ENCODE results near the gene WDR45B. TPM values are rescaled to one million over a fixed set of nuclear protein-coding genes. Genes with fewer than 3 reads are reported as not detected.

The WDR45B gene
- total and polyA plus RNA-seq, 7 donors, result 21.4 to 62.7 (median 32.6) TPM

- TF ChIP-seq CTCF (IDR thresholded peaks at IDR 0.05), result no peak
Measured at GRCh38 chr17:82649501-82650261, 1.4 kb upstream of the WDR45B start.

GRCh38 chr17:82648742-82649331 lies 593 bp upstream of the WDR45B start:
- H3K4me1 ChIP-seq, result peaks cover 16% of the 10 kb centered on the region
- intact Hi-C loops (cut with DNase I), result no loop called here
- ATAC-seq (peak; percentile 20 to 42 (median 36)), DNase-seq (peak; percentile 66 to 87)
- peak overlapping the region; percentile 63 for H3K27ac ChIP-seq
- peaks cover 0 to 9% of the 10 kb centered on the region in 2 donors for H3K36me3 ChIP-seq (ENCODE audit: insufficient read depth in 1 of 2, low read depth in 1 of 2)
- H3K4me3 ChIP-seq, result peak overlapping the region; percentile 61
- WGBS, 3 donors, result 7 to 13% (median 11%) methylated on average over 18 to 20 of the region's 37 CpGs
- H3K9me3 ChIP-seq, result no peaks in the 10 kb centered on the region
- no peaks in the 10 kb centered on the region for H3K27me3 ChIP-seq (ENCODE audit: insufficient read depth in 3 of 3, low read length in 2 of 3)
- no peak for TF ChIP-seq CTCF (IDR thresholded peaks at IDR 0.05)

More at GRCh38 chr17:82649501-82650261, 1.4 kb upstream of the WDR45B start:
- DNase-seq (no peak), ATAC-seq (no peak)
- Histone ChIP-seq H3K36me3 (ENCODE audit: insufficient read depth in 1 of 2, low read depth in 1 of 2) (peaks cover 0 to under 1% of the 10 kb centered on the region in 2 donors), H3K4me3 (no peak overlapping the region), H3K27me3 (ENCODE audit: insufficient read depth in 3 of 3, low read length in 2 of 3) (no peaks in the 10 kb centered on the region), H3K27ac (no peak overlapping the region), H3K4me1 (peaks cover 16% of the 10 kb centered on the region), H3K9me3 (no peaks in the 10 kb centered on the region)
- intact Hi-C loops (cut with DNase I), result loop anchor here in 1 of 2 donors (5.0 kb wide), 1 partner anchor 53 kb away; no protein-coding TSS in a partner anchor
- 77 to 83% (median 79%) methylated on average over 22 of the region's 22 CpGs for WGBS, 3 donors

- Histone ChIP-seq H3K27me3 (ENCODE audit: insufficient read depth in 3 of 3, low read length in 2 of 3) (no peaks in the 10 kb centered on the region), H3K4me1 (peaks cover 16% of the 10 kb centered on the region), H3K9me3 (no peaks in the 10 kb centered on the region), H3K4me3 (peak overlapping the region; percentile 100), H3K27ac (peak overlapping the region; percentile 100), H3K36me3 (ENCODE audit: insufficient read depth in 1 of 2, low read depth in 1 of 2) (peaks cover 4 to 20% of the 10 kb centered on the region in 2 donors)
- DNase-seq (peak; percentile 53 to 73), ATAC-seq (peak; percentile 11 to 33 (median 24))
- intact Hi-C loops (cut with DNase I), result no loop called here
- WGBS, 3 donors, result 0 to 1% (median 1%) methylated on average over 40 to 54 of the region's 54 CpGs
- TF ChIP-seq CTCF (IDR thresholded peaks at IDR 0.05), result no peak
Measured at GRCh38 chr17:82647593-82648164, 565 bp downstream of the WDR45B start.

GRCh38 chr17:82645516-82645915 lies 2.7 kb downstream of the WDR45B start:
- no peak for TF ChIP-seq CTCF (IDR thresholded peaks at IDR 0.05)

More at GRCh38 chr17:82645516-82645915, 2.7 kb downstream of the WDR45B start:
- Histone ChIP-seq H3K4me1 (peaks cover 16% of the 10 kb centered on the region), H3K27ac (no peak overlapping the region), H3K27me3 (ENCODE audit: insufficient read depth in 3 of 3, low read length in 2 of 3) (no peaks in the 10 kb centered on the region), H3K4me3 (no peak overlapping the region), H3K9me3 (no peaks in the 10 kb centered on the region), H3K36me3 (ENCODE audit: insufficient read depth in 1 of 2, low read depth in 1 of 2) (peaks cover 4 to 42% of the 10 kb centered on the region in 2 donors)
- intact Hi-C loops (cut with DNase I), result no loop called here
- WGBS, 3 donors, result 94 to 98% (median 94%) methylated on average over 4 of the region's 4 CpGs
- no peak for ATAC-seq
- DNase-seq, result no peak

All from psoas muscle (tissue), 8 donors.